GM12891 (cell line): Measurements from ENCODE around the gene TLX1.

Experiments
- DNase-seq: peaks from one replicate; pipeline ENCODE4 v3.0.0; 2011; ENCODE audit warnings: low spot score; ENCODE audit not compliant: insufficient read length
- FAIRE-seq: peaks from 2 replicates; lab custom pipeline; 2011; peaks lifted over from hg19 to GRCh38; lab: Jason Lieb, UNC
- PAX5 ChIP-seq: IDR thresholded peaks from 2 replicates; pipeline ENCODE4 v1.6.1; 2011; ENCODE audit warnings: low read length, moderate library complexity, mild to moderate bottlenecking; ENCODE audit not compliant: insufficient read depth, severe bottlenecking
- POLR2A ChIP-seq: IDR thresholded peaks from 2 replicates; pipeline ENCODE4 v1.6.1; 2011; ENCODE audit warnings: low read depth, low read length, control low read depth
- POLR2AphosphoS5 ChIP-seq: IDR thresholded peaks from 2 replicates; pipeline ENCODE4 v1.6.1; 2011; ENCODE audit warnings: low read depth, low read length, control low read depth
- POU2F2 ChIP-seq: IDR thresholded peaks from 2 replicates; pipeline ENCODE4 v1.6.1; 2011; ENCODE audit warnings: low read depth, mild to moderate bottlenecking, control low read depth, low read length, moderate library complexity
- SPI1 ChIP-seq: IDR thresholded peaks from 2 replicates; pipeline ENCODE4 v1.6.1; 2011; ENCODE audit warnings: low read depth, low read length, control low read depth
- TAF1 ChIP-seq: IDR thresholded peaks from 2 replicates; pipeline ENCODE4 v1.6.1; 2011; ENCODE audit warnings: low read depth, low read length, control low read depth

Gene TLX1

GRCh38 chr10:101094121-101094879, 36.8 kb upstream of the TLX1 start:
- FAIRE-seq (no peak), DNase-seq (no peak)
- TF ChIP-seq SPI1 = no peak
- no peak for TF ChIP-seq POLR2A
- no peak for TF ChIP-seq PAX5
- TF ChIP-seq TAF1 = no peak
- TF ChIP-seq POLR2AphosphoS5 = no peak

- FAIRE-seq (no peak), DNase-seq (no peak)
- no peak for TF ChIP-seq POU2F2
- TF ChIP-seq POLR2AphosphoS5 = no peak
- TF ChIP-seq POLR2A = no peak
- no peak for TF ChIP-seq SPI1
- TF ChIP-seq PAX5 = no peak
- no peak for TF ChIP-seq TAF1
These were observed 36.1 kb upstream of the TLX1 start for GRCh38 chr10:101095004-101095403.

- FAIRE-seq (peak; percentile 92), DNase-seq (peak; percentile 77)
- TF ChIP-seq POU2F2 (no peak), PAX5 (no peak), POLR2A (no peak), SPI1 (no peak), TAF1 (no peak), POLR2AphosphoS5 (no peak)
These were observed 35.4 kb upstream of the TLX1 start for GRCh38 chr10:101095550-101096213.

- no peak for FAIRE-seq
- TF ChIP-seq TAF1 (no peak), POU2F2 (no peak), POLR2A (no peak), SPI1 (no peak), POLR2AphosphoS5 (no peak), PAX5 (no peak)
- DNase-seq = no peak
These were observed 34.7 kb upstream of the TLX1 start for GRCh38 chr10:101096378-101096777.

GRCh38 chr10:101097881-101098280, 33.2 kb upstream of the TLX1 start:
- FAIRE-seq (no peak), DNase-seq (no peak)
- TF ChIP-seq PAX5 (no peak), TAF1 (no peak), POLR2AphosphoS5 (no peak), POLR2A (no peak), POU2F2 (no peak), SPI1 (no peak)

GRCh38 chr10:101099901-101100300, 31.2 kb upstream of the TLX1 start:
- no peak for FAIRE-seq
- TF ChIP-seq POLR2AphosphoS5 = no peak
- no peak for TF ChIP-seq POLR2A
- no peak for TF ChIP-seq SPI1
- no peak for TF ChIP-seq PAX5
- TF ChIP-seq POU2F2 = no peak
- no peak for TF ChIP-seq TAF1
- DNase-seq = no peak

- FAIRE-seq (no peak), DNase-seq (no peak)
- TF ChIP-seq TAF1 = no peak
- TF ChIP-seq PAX5 = no peak
- TF ChIP-seq POLR2AphosphoS5 = no peak
- no peak for TF ChIP-seq POU2F2
- TF ChIP-seq SPI1 = no peak
- no peak for TF ChIP-seq POLR2A
These were observed 29.7 kb upstream of the TLX1 start for GRCh38 chr10:101101372-101101881.

GRCh38 chr10:101103430-101103829, 27.7 kb upstream of the TLX1 start:
- no peak for FAIRE-seq
- no peak for TF ChIP-seq TAF1
- TF ChIP-seq PAX5 = no peak
- no peak for TF ChIP-seq SPI1
- no peak for TF ChIP-seq POLR2AphosphoS5
- TF ChIP-seq POU2F2 = no peak
- no peak for TF ChIP-seq POLR2A
- DNase-seq = no peak

GRCh38 chr10:101106351-101106750, 24.7 kb upstream of the TLX1 start:
- TF ChIP-seq POU2F2 = no peak
- no peak for TF ChIP-seq PAX5
- TF ChIP-seq TAF1 = no peak
- no peak for TF ChIP-seq SPI1
- no peak for TF ChIP-seq POLR2AphosphoS5
- TF ChIP-seq POLR2A = no peak
- DNase-seq (no peak), FAIRE-seq (no peak)

GRCh38 chr10:101107771-101108170, 23.3 kb upstream of the TLX1 start:
- no peak for FAIRE-seq

More at GRCh38 chr10:101107771-101108170, 23.3 kb upstream of the TLX1 start:
- DNase-seq = no peak
- TF ChIP-seq PAX5 = no peak
- no peak for TF ChIP-seq POU2F2
- no peak for TF ChIP-seq TAF1
- no peak for TF ChIP-seq SPI1
- no peak for TF ChIP-seq POLR2AphosphoS5
- TF ChIP-seq POLR2A = no peak
